HepG2 (cell line): ENCODE measurements around the gene RALB. TPM values are rescaled to one million over a fixed set of nuclear protein-coding genes. Genes with fewer than 3 reads are reported as not detected.

Experiments
- ATAC-seq: fragments of 200-7000 bp; cut with Tn5 transposase; 3 replicates; pipeline ENCODE4 v1.9.1; 2020; ENCODE audit warnings: mild to moderate bottlenecking, moderate library complexity
- BruUV-seq: library from RNA; stranded (reverse); fragments of 400-500 nt; replicated peaks from 2 replicates; lab custom pipeline; 2021; lab: Mats Ljungman, UMichigan
- CTCF ChIA-PET: fragments of 300-600 bp; formaldehyde crosslinking; extraction: SDS; loops from one replicate; lab custom pipeline; 2021; ENCODE audit warnings: low total read pairs, inconsistent platforms, low intra/inter-chr PET ratio; lab: Yijun Ruan, JAX
- POLR2A ChIA-PET: fragments of 350-600 bp; sonication (Branson Sonifier 250); formaldehyde crosslinking; loops from one replicate; lab custom pipeline; 2020; ENCODE audit warnings: antibody characterized with exemption, inconsistent platforms; lab: Yijun Ruan, JAX
- DNase-seq: peaks from one replicate; pipeline ENCODE4 v3.0.0-alpha.2; 2015; ENCODE audit warnings: low spot score
- FAIRE-seq: peaks from 3 replicates; lab custom pipeline; 2011; peaks lifted over from hg19 to GRCh38; lab: Jason Lieb, UNC
- H2AFZ ChIP-seq: one replicate; pipeline ENCODE4 v1.6.1; 2011; ENCODE audit warnings: low read length, inconsistent platforms
- H3K27ac ChIP-seq: fragments of 300-600 bp; 3 replicates; pipeline ENCODE4 v1.8.0; 2011; ENCODE audit warnings: mixed run types, mild to moderate bottlenecking, mixed read lengths, low read length, inconsistent platforms; ENCODE audit not compliant: insufficient read depth; ENCODE audit errors: extremely low read length
- H3K27me3 ChIP-seq, 2 experiments: fragments of 200-600 bp in 1 of 2; 2 replicates in 1 of 2; 3 replicates in 1 of 2; pipeline versions ENCODE4 v1.6.0 to v1.8.0; 2011; ENCODE audit warnings: low read length in 2 of 2, mild to moderate bottlenecking in 2 of 2, moderate library complexity in 2 of 2, inconsistent platforms in 1 of 2; ENCODE audit not compliant: insufficient read depth in 2 of 2, control insufficient read depth in 1 of 2
- H3K36me3 ChIP-seq, 2 experiments: fragments of 200-600 bp in 1 of 2; replicated peaks in 1 of 2; 2 replicates in 1 of 2; 3 replicates in 1 of 2; pipeline versions ENCODE4 v1.5.1 to v1.8.0; 2011; ENCODE audit warnings: low read length in 2 of 2, inconsistent platforms in 1 of 2; ENCODE audit not compliant: insufficient read depth in 2 of 2, control insufficient read depth in 1 of 2
- H3K4me1 ChIP-seq: 2 replicates; pipeline ENCODE4 v1.5.1; 2012; ENCODE audit warnings: low read length, inconsistent platforms; ENCODE audit not compliant: insufficient read depth
- H3K4me2 ChIP-seq: 2 replicates; pipeline ENCODE4 v1.6.0; 2011; ENCODE audit warnings: low read depth, low read length, inconsistent platforms
- H3K4me3 ChIP-seq, 3 experiments: fragments of 200-600 bp in 1 of 3; sonication (generic), shearing (Covaris generic) in 1 of 3; replicated peaks in 1 of 3; 2 replicates each; pipeline ENCODE4 v1.5.1; 2011 to 2016; ENCODE audit warnings: low read length in 3 of 3, inconsistent platforms in 2 of 3, low read depth in 2 of 3, mild to moderate bottlenecking in 2 of 3, control low read depth in 1 of 3, mixed read lengths in 1 of 3; ENCODE audit not compliant: insufficient read depth in 1 of 3
- H3K79me2 ChIP-seq: one replicate; pipeline ENCODE4 v1.6.1; 2011; ENCODE audit warnings: low read length, inconsistent platforms; ENCODE audit not compliant: insufficient read depth
- H3K9ac ChIP-seq: 2 replicates; pipeline ENCODE4 v1.6.0; 2011; ENCODE audit warnings: mild to moderate bottlenecking, low read depth, low read length, inconsistent platforms; ENCODE audit not compliant: insufficient read depth
- H3K9me3 ChIP-seq: 2 replicates; pipeline ENCODE4 v1.5.1; 2012; ENCODE audit warnings: mild to moderate bottlenecking, low read length
- H4K20me1 ChIP-seq: 2 replicates; pipeline ENCODE4 v1.6.0; 2011; ENCODE audit warnings: inconsistent platforms, mild to moderate bottlenecking, low read length, moderate library complexity; ENCODE audit not compliant: insufficient read depth
- ARNT2 ChIP-seq: sonication (generic); formaldehyde crosslinking; IDR thresholded peaks from 2 replicates; pipeline ENCODE4 v1.8.0; 2022; ENCODE audit warnings: mild to moderate bottlenecking, low read depth, missing genetic modification reagents, moderate library complexity
- HDAC2 ChIP-seq: sonication (generic); formaldehyde crosslinking; IDR thresholded peaks from 2 replicates; pipeline ENCODE4 v1.4.0; 2020; ENCODE audit warnings: missing genetic modification reagents
- ZNF567 ChIP-seq: sonication (generic); formaldehyde crosslinking; IDR thresholded peaks from 2 replicates; pipeline ENCODE4 v1.8.1; 2023; ENCODE audit warnings: mild to moderate bottlenecking, missing genetic modification reagents, borderline replicate concordance
- WGBS: methylation state at CpG from one replicate; pipeline ENCODE4 v1.1.6; 2017; ENCODE audit warnings: low lambda C conversion rate; 5-methylcytosine and 5-hydroxymethylcytosine counted together
- in situ Hi-C: cut with HindIII; loops from 2 replicates; pipeline ENCODE4 v1.10.0; 2017; ENCODE audit warnings: low pct_unique_long_range_greater_than_20kb; ENCODE audit not compliant: extremely low pct_ligation_motif_present
- intact Hi-C: fragments of 100-400 bp; cut with micrococcal nuclease; formaldehyde crosslinking; loops from one replicate; pipeline ENCODE4 v1.10.0; 2022; ENCODE audit not compliant: unreplicated experiment
- polyA plus RNA-seq, 8 experiments: library from polyadenylated mRNA; depleted of rRNA in 3 of 8; stranded (reverse) in 7 of 8; unstranded in 1 of 8; fragments of >200 nt; fragmentation: Illumina TruSeq in 4 of 8; extraction: Trizol in 4 of 8; gene quantifications; 2 replicates each; pipeline versions ENCODE4 v1.2.1 to v1.2.3, GENCODE V29; 2011 to 2016; ENCODE audit warnings: low read depth in 4 of 8, missing spikeins in 1 of 8, mixed read lengths in 1 of 8; ENCODE audit not compliant: insufficient read depth in 1 of 8
- total RNA-seq, 5 experiments: library from RNA; depleted of rRNA; stranded (reverse); fragments of >200 nt; fragmentation: Illumina TruSeq; extraction: Trizol; gene quantifications; 2 replicates each; pipeline ENCODE4 v1.2.3, GENCODE V29; 2016; ENCODE audit warnings: low read depth in 1 of 5
- TF ChIP-seq, protein P1 (sequence below): sonication (generic); formaldehyde crosslinking; IDR thresholded peaks from 2 replicates; pipeline ENCODE4 v1.4.0; 2020; ENCODE audit warnings: mild to moderate bottlenecking, missing genetic modification reagents
- TF ChIP-seq, protein P2 (sequence below), 2 experiments: fragments of 450-650 bp in 1 of 2; sonication (generic) in 1 of 2; formaldehyde crosslinking in 1 of 2; IDR thresholded peaks; 2 replicates each; pipeline versions ENCODE4 v1.6.1 to v1.8.0; 2016 to 2022; ENCODE audit warnings: antibody characterized with exemption in 1 of 2, mild to moderate bottlenecking in 1 of 2, missing genetic modification reagents in 1 of 2
- TF ChIP-seq, protein P3 (sequence below): sonication (generic); formaldehyde crosslinking; IDR thresholded peaks from 2 replicates; pipeline ENCODE4 v1.4.0; 2020; ENCODE audit warnings: missing genetic modification reagents
- TF ChIP-seq, protein P4 (sequence below): sonication (generic); formaldehyde crosslinking; IDR thresholded peaks from 2 replicates; pipeline ENCODE4 v1.9.0; 2022; ENCODE audit warnings: low read depth, missing genetic modification reagents

The RALB gene
- total and polyA plus RNA-seq, 2 of the 13 experiments (the other 11 are each of a cell fraction or from before 2014, with no cell fraction given), result 37.8 to 43.2 TPM

DNA sequence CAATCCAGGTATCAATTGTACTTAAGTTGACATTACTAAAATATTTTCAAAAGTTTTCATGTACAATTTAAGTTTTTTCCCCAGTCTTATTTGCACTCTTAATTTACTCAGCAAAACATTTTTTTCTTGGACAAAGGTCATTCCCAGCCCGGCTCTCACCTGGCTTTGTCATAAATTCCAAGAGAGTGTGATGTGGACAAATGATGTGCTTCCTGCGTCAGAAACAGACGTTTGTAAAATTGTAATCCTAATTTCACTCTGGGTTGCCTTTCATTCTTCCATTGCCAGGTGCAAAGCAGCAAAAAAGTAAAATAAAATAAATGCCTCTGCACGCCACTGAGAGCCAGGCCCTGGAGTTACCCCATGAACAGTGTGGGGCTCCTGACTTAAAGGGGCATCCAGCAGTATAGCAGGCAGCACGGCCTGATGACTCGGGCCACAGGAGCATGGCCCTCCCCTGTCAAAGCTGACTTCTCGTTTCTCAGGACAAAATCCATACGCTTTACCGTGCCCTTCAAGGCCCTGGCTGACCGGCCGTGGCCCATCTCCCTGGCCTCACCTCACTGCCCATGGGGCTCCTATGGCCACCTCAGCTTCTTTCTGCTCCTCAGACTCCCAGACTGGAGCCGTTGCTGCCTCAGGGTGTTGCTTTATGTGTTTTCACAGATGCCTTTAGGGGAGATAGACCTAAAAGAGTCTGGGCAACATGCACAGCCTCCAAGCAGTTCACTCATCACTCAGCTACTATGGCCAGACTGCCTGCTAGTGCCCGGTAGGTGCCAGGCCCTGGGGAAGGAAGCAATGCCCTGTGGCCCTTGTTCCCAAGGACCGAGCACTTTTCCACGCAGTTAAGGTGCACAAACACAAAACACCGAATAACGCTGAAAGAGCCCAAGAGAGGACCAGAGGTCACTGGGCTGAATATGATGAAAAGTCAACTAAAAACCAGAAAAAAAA is 21.9 kb upstream of the RALB start:
- Histone ChIP-seq H2AFZ (peak overlapping the region; percentile 20), H4K20me1 (no peaks in the 10 kb centered on the region), H3K4me2 (peak overlapping the region; percentile 95), H3K4me1 (peaks cover 73% of the 10 kb centered on the region), H3K79me2 (no peaks in the 10 kb centered on the region), H3K27me3 (peaks cover 2 to 30% of the 10 kb centered on the region in 2 experiments; a peak in 3 of 5 replicates), H3K36me3 (no peaks in the 10 kb centered on the region), H3K27ac (no peak overlapping the region), H3K9me3 (no peaks in the 10 kb centered on the region), H3K9ac (no peak overlapping the region), H3K4me3 (peak overlapping the region; percentile 5 to 74 (median 31); a peak in 5 of 6 replicates)
- 2% methylated on average over 17 of the region's 17 CpGs for WGBS
- DNase-seq, result no peak
- intact Hi-C loops (loop anchor here (5.0 kb wide), 1 partner anchor 77 kb away; no protein-coding TSS in a partner anchor), in situ Hi-C loops (no loop called here)
- FAIRE-seq, result no peak
- ATAC-seq, result peak; percentile 51
- CTCF ChIA-PET, result no interaction called here
- no TSS peak for BruUV-seq
- POLR2A ChIA-PET, result interaction anchor here (2.1 kb wide), 1 partner anchor 22 kb away, joined by 5 read pairs; the partner anchor contains the start of gene RALB
- TF ChIP-seq HDAC2 (CRISPR knock-in tag) (peak; percentile 18; the same call in 1 of the 2 replicates), ARNT2 (CRISPR knock-in tag) (no peak), ZNF567 (CRISPR knock-in tag) (no peak)
- TF ChIP-seq, protein P1, sequence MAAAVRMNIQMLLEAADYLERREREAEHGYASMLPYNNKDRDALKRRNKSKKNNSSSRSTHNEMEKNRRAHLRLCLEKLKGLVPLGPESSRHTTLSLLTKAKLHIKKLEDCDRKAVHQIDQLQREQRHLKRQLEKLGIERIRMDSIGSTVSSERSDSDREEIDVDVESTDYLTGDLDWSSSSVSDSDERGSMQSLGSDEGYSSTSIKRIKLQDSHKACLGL (CRISPR knock-in tag), result 0 out of 2 replicates have a peak, but pooled peaks have one; percentile 48
- TF ChIP-seq, protein P2, sequence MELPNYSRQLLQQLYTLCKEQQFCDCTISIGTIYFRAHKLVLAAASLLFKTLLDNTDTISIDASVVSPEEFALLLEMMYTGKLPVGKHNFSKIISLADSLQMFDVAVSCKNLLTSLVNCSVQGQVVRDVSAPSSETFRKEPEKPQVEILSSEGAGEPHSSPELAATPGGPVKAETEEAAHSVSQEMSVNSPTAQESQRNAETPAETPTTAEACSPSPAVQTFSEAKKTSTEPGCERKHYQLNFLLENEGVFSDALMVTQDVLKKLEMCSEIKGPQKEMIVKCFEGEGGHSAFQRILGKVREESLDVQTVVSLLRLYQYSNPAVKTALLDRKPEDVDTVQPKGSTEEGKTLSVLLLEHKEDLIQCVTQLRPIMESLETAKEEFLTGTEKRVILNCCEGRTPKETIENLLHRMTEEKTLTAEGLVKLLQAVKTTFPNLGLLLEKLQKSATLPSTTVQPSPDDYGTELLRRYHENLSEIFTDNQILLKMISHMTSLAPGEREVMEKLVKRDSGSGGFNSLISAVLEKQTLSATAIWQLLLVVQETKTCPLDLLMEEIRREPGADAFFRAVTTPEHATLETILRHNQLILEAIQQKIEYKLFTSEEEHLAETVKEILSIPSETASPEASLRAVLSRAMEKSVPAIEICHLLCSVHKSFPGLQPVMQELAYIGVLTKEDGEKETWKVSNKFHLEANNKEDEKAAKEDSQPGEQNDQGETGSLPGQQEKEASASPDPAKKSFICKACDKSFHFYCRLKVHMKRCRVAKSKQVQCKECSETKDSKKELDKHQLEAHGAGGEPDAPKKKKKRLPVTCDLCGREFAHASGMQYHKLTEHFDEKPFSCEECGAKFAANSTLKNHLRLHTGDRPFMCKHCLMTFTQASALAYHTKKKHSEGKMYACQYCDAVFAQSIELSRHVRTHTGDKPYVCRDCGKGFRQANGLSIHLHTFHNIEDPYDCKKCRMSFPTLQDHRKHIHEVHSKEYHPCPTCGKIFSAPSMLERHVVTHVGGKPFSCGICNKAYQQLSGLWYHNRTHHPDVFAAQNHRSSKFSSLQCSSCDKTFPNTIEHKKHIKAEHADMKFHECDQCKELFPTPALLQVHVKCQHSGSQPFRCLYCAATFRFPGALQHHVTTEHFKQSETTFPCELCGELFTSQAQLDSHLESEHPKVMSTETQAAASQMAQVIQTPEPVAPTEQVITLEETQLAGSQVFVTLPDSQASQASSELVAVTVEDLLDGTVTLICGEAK (IDR thresholded peaks at IDR 0.05), result no peak
- TF ChIP-seq, protein P2 (CRISPR knock-in tag; IDR thresholded peaks at IDR 0.05), result 0 out of 2 replicates have a peak, but pooled peaks have one; percentile 22
- TF ChIP-seq, protein P3, sequence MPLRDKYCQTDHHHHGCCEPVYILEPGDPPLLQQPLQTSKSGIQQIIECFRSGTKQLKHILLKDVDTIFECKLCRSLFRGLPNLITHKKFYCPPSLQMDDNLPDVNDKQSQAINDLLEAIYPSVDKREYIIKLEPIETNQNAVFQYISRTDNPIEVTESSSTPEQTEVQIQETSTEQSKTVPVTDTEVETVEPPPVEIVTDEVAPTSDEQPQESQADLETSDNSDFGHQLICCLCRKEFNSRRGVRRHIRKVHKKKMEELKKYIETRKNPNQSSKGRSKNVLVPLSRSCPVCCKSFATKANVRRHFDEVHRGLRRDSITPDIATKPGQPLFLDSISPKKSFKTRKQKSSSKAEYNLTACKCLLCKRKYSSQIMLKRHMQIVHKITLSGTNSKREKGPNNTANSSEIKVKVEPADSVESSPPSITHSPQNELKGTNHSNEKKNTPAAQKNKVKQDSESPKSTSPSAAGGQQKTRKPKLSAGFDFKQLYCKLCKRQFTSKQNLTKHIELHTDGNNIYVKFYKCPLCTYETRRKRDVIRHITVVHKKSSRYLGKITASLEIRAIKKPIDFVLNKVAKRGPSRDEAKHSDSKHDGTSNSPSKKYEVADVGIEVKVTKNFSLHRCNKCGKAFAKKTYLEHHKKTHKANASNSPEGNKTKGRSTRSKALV, result no peak
- TF ChIP-seq, protein P4, sequence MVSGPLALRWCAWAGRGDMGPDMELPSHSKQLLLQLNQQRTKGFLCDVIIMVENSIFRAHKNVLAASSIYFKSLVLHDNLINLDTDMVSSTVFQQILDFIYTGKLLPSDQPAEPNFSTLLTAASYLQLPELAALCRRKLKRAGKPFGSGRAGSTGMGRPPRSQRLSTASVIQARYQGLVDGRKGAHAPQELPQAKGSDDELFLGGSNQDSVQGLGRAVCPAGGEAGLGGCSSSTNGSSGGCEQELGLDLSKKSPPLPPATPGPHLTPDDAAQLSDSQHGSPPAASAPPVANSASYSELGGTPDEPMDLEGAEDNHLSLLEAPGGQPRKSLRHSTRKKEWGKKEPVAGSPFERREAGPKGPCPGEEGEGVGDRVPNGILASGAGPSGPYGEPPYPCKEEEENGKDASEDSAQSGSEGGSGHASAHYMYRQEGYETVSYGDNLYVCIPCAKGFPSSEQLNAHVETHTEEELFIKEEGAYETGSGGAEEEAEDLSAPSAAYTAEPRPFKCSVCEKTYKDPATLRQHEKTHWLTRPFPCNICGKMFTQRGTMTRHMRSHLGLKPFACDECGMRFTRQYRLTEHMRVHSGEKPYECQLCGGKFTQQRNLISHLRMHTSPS (CRISPR knock-in tag), result peak; percentile 71
